Epithelial cell of esophagus (primary cell): Measurements from ENCODE around the gene PFKFB2.

Experiments used
- DNase-seq: peaks from one replicate; pipeline ENCODE4 v3.0.0; 2010; ENCODE audit warnings: low read depth
- H3K4me3 ChIP-seq: 2 replicates; pipeline ENCODE4 v1.5.1; 2011; ENCODE audit warnings: mild to moderate bottlenecking, low read length, control low read depth
- CTCF ChIP-seq: IDR thresholded peaks from 2 replicates; pipeline ENCODE4 v1.5.1; 2011; ENCODE audit warnings: low read depth, mild to moderate bottlenecking, low read length, control low read depth, inconsistent platforms; ENCODE audit not compliant: insufficient read depth; ENCODE audit errors: missing control alignments

The PFKFB2 gene

GRCh38 chr1:207058878-207059867 lies 6.1 kb downstream of the PFKFB2 start:
- no peak overlapping the region for H3K4me3 ChIP-seq
- DNase-seq = no peak
- peak; percentile 2 for TF ChIP-seq CTCF

- no peak for TF ChIP-seq CTCF
- DNase-seq = no peak
Observed at GRCh38 chr1:207059881-207060280, 6.8 kb downstream of the PFKFB2 start.

GRCh38 chr1:207060596-207060995 lies 7.5 kb downstream of the PFKFB2 start:
- TF ChIP-seq CTCF = no peak
- H3K4me3 ChIP-seq = no peak overlapping the region
- DNase-seq = no peak

More at GRCh38 chr1:207059881-207060280, 6.8 kb downstream of the PFKFB2 start:
- H3K4me3 ChIP-seq = no peak overlapping the region

- no peak overlapping the region for H3K4me3 ChIP-seq
- DNase-seq = no peak
- no peak for TF ChIP-seq CTCF
Observed at GRCh38 chr1:207062058-207062457, 9.0 kb downstream of the PFKFB2 start.

- no peak for DNase-seq
- H3K4me3 ChIP-seq = no peak overlapping the region
- no peak for TF ChIP-seq CTCF
Observed at GRCh38 chr1:207063014-207063413, 9.9 kb downstream of the PFKFB2 start.

GRCh38 chr1:207064561-207064960 lies 11.5 kb downstream of the PFKFB2 start:
- TF ChIP-seq CTCF = no peak
- no peak for DNase-seq
- no peak overlapping the region for H3K4me3 ChIP-seq
